Measurements from ENCODE around the gene ACTR3C.
A peak's percentile ranks its signal among the peaks of the same experiment; 100 is the strongest.

The ACTR3C gene

DNA sequence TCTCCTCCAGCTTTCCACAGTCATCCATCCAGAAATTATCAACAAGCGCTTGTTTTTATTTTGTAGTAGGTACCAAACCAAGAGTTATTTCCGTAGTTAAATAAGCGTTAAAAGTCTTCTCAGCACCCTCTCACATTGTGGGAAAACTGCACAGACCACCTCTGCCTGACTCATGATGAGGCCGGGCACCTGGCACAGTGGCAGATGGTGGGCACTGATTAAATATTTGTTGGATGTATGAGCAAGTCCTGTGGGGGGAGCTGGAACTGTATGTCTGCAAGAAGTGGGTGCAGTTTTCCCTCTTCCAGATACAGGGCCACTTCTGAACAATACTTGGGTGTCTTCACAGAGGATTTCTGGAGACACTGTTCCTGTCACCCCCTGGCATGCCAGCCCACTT lies 40.0 kb upstream of the ACTR3C start:
- H3K27me3 Mint-ChIP-seq = no peaks in the 10 kb centered on the region
- no peak for ATAC-seq
- no peak overlapping the region for H3K4me3 Mint-ChIP-seq
- DNase-seq = no peak
- peaks cover 54% of the 10 kb centered on the region for H3K4me1 Mint-ChIP-seq
- no peak overlapping the region for H3K27ac Mint-ChIP-seq
- H3K9me3 Mint-ChIP-seq = peaks cover 7 to 9% of the 10 kb centered on the region in 2 donors

DNA sequence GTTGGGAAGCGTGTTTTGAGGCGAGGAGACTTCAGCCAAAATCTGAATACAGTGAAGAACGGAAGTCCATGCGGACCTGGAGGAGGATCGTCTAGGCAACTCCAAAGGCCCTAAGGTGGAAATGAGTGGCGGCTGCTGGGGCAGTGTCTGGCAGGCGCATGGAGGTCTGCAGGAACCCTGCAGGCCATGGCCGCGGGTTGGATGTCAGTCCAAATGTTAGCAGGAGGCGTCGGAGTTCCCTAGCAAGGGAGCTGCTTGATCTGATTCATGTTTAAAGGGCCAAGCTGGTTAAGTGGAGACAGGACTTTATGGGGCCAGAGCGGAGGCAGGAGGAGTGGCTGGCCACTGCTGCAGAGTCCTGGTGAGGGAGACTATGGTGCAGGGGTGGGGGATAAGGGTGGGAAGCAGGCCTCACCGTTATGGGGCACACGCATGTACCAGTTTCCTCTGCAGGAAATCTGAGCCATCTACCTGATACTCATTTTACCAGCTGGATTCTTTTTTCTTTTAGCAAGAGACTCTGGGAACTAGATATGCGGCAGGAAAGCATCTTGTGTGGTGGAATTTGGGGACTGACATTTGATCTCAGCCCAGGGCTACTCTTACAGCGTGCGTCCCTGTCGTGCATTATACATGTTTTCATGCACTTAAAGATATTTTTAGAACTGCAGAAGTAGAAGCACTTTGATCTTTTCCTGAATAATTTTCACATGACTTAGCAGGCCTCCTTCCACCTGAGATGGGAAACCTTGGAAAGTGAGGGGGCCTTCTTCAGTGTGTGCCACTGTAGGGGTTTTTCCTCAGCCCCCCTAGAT lies 38.7 kb upstream of the ACTR3C start:
- Mint-ChIP-seq H3K27ac (no peak overlapping the region), H3K4me1 (peaks cover 56% of the 10 kb centered on the region), H3K27me3 (no peaks in the 10 kb centered on the region), H3K4me3 (no peak overlapping the region), H3K9me3 (peaks cover 7 to 9% of the 10 kb centered on the region in 2 donors)
- ATAC-seq = no peak
- DNase-seq = no peak

DNA sequence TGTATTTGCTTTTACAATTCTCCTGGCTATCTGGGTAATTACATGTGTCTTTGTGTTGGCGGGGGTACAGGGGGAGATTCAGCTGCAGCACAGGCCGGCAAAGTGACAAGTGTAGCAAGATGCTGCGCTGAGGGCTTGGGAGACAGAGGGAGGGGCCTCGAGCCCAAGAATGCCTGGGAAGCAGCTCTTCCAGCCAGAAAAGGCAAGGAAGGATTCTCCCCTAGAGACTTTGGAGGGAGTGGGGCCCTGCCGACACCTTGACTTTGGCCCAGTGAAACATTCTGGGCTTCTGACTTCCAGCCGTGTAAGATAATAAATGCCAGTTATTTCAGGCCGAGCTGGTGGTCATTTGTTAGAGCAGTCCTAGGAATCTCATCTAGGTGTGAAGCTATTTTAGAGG lies 38.1 kb upstream of the ACTR3C start:
- Mint-ChIP-seq H3K9me3 (peaks cover 7 to 9% of the 10 kb centered on the region in 2 donors), H3K27me3 (no peaks in the 10 kb centered on the region), H3K4me1 (peaks cover 57% of the 10 kb centered on the region), H3K4me3 (no peak overlapping the region), H3K27ac (no peak overlapping the region)
- DNase-seq (no peak), ATAC-seq (no peak)

DNA sequence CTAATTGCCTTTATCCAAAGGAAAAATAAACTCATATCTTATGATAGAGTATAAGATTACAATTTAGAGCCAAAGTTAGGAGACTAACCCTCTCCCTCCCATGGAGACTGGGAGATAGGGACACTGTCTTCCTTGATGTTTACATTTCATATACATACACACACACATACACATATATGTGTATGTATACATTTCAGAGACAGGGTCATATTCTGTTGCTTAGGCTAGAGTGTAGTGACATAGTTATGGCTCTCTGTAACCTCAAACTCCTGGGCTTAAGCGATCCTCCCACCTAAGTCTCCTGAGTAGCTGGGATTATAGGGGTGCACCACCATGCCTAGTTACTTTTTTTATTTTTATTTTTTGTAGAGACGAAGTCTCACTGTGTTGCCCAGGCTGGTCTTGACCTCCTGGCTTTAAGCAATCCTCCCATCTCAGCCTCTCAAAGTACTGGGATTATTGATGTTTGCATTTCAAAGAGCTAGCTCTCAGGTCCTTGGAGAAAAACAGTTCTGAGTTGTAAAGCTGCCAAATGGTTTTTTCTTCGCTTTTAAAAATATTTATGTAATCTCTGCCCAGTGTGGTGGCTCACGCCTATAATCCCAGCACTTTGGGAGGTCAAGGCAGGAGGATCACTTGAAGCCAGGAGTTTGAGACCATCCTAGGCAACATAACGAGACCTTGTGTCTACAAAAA lies 37.2 kb upstream of the ACTR3C start:
- ATAC-seq = no peak
- peaks cover 53% of the 10 kb centered on the region for H3K4me1 Mint-ChIP-seq
- DNase-seq = no peak
- H3K27ac Mint-ChIP-seq = peak overlapping the region in 1 of 2 donors; percentile 5
- H3K9me3 Mint-ChIP-seq = peaks cover 7 to 9% of the 10 kb centered on the region in 2 donors
- peak overlapping the region in 1 of 2 donors; percentile 5 for H3K4me3 Mint-ChIP-seq
- no peaks in the 10 kb centered on the region for H3K27me3 Mint-ChIP-seq

DNA sequence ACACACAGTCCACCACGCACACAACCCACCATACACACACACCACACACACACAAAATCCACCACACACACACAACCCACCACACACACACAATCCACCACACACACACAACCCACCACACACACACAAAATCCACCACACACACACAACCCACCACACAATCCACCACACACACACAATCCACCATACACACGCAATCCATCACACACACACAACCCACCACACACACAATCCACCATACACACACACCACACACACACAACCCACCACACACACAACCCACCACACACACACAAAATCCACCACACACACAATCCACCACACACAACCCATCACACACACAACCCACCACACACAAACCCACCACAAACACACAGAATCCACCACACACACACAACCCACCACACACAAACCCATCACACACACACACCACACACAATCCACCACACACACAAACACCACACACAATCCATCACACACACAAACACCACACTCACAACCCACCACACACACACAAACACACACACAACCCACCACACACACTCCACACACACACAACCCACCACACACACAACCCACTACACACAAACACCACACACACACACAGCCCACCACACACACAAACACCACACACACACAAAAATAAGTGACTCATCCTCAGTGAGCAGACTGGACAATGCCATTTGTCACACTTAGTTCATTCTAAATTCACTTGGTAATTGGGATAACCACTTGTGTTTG lies 36.4 kb upstream of the ACTR3C start:
- H3K4me1 Mint-ChIP-seq = peaks cover 50% of the 10 kb centered on the region
- DNase-seq (peak in 1 of 2 donors; percentile 5), ATAC-seq (no peak)
- H3K27ac Mint-ChIP-seq = peak overlapping the region; percentile 5 to 74
- H3K9me3 Mint-ChIP-seq = peaks cover 7 to 9% of the 10 kb centered on the region in 2 donors
- no peaks in the 10 kb centered on the region for H3K27me3 Mint-ChIP-seq
- peak overlapping the region in 1 of 2 donors; percentile 5 for H3K4me3 Mint-ChIP-seq

DNA sequence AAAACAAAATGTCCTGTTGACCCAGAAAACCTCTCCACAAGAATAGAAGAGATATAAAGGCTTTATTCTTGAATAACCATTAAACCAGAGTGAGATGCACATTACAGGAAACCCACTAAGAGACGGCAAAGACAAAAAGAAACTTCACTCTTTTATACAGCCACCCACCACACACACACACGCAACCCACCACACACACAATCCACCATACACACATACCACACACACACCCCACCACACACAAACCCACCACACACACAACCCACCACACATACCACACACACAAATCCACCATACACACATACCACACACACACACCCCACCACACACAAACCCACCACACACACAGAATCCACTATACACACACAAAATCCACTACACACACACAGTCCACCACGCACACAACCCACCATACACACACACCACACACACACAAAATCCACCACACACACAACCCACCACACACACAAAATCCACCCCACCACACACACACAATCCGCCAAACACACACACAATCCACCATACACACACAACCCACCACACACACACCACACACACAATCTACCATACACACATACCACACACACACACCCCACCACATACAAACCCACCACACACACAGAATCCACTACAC lies 35.8 kb upstream of the ACTR3C start:
- Mint-ChIP-seq H3K27me3 (no peaks in the 10 kb centered on the region), H3K4me3 (no peak overlapping the region), H3K27ac (peak overlapping the region; percentile 9 to 70), H3K9me3 (peaks cover 7 to 9% of the 10 kb centered on the region in 2 donors), H3K4me1 (peaks cover 47% of the 10 kb centered on the region)
- DNase-seq (peak in 1 of 2 donors; percentile 18), ATAC-seq (peak; percentile 39)

DNA sequence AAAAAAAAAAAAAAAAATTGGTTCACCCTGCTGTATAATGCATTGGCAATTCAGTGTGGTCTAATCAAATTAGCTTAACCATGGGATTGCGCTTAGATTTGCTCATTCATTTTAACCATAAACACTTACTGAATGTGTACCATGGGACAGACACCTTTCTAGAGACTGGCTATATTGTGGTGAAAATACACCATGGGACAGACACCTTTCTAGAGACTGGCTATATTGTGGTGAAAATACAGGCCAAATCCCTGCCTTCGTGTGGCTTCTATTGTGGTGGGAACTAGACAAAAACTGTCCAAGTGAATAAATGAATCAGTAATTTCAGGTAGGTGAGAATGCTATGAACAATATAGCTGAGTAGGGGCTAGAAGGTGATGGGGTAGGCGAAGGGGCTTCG lies 35.1 kb upstream of the ACTR3C start:
- peaks cover 7 to 9% of the 10 kb centered on the region in 2 donors for H3K9me3 Mint-ChIP-seq
- ATAC-seq (peak; percentile 74), DNase-seq (peak in 1 of 2 donors; percentile 57)
- H3K4me3 Mint-ChIP-seq = peak overlapping the region; percentile 72 to 79
- peaks cover 42% of the 10 kb centered on the region for H3K4me1 Mint-ChIP-seq
- no peaks in the 10 kb centered on the region for H3K27me3 Mint-ChIP-seq
- H3K27ac Mint-ChIP-seq = peak overlapping the region; percentile 10 to 51

DNA sequence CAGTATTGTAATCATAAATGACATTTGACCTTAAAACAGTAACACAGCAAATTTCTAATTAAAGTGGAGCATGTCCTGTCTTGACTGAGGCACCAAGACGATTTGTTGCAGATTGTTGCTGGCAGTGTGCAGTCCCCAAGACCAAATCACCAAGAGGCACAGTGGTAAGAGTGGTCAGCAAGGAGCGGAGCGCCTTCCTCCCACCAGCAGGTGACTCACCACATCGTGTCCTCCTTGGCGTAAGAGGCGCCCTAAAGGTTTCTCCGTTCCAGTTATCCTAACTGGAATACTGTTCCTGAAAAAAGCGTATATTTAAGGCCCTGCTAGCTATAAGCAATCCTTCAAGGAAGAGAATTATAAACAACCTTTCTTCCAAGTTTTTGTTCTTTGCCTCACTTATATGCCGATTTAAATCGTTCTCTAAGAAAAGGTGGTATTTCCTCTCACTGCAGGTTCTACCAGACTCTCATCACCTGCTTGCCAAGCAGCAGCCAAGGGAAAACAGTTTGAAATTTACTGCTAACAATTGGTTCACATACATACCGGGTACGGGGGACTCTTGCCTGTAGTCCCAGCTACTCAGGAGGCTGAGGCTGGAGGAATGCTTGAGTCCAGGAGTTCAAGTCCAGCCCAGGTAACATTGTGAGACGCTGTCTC lies 34.6 kb upstream of the ACTR3C start:
- Mint-ChIP-seq H3K27ac (peak overlapping the region; percentile 51 to 80), H3K27me3 (no peaks in the 10 kb centered on the region), H3K4me3 (peak overlapping the region; percentile 72 to 79), H3K4me1 (peaks cover 42% of the 10 kb centered on the region), H3K9me3 (peaks cover 7 to 9% of the 10 kb centered on the region in 2 donors)
- ATAC-seq = peak; percentile 34
- peak in 1 of 2 donors; percentile 7 for DNase-seq

DNA sequence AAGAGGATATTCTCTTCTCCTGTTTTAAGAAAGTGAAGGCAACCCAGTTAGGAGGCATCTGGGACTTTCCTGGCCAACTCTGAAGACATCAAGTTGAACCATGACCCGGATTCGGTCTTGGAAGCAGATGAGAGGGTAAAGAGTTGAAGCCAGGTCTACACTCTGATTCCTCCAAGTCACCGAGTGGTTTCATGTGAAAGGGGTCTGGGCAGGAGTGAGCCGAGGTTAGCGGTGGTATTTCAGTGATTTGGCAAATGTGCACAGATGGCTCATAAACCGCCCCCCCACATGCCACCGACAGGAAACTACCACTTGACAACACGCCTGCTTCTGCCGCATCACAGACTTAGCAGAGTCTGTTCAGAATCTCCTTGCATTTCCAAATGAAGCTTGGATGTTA lies 33.9 kb upstream of the ACTR3C start:
- DNase-seq = peak; percentile 54 to 71
- Mint-ChIP-seq H3K27me3 (no peaks in the 10 kb centered on the region), H3K4me1 (peaks cover 42% of the 10 kb centered on the region), H3K4me3 (peak overlapping the region; percentile 72 to 79), H3K9me3 (peaks cover 7 to 9% of the 10 kb centered on the region in 2 donors), H3K27ac (peak overlapping the region in 1 of 2 donors; percentile 80)
- peak; percentile 82 for ATAC-seq

DNA sequence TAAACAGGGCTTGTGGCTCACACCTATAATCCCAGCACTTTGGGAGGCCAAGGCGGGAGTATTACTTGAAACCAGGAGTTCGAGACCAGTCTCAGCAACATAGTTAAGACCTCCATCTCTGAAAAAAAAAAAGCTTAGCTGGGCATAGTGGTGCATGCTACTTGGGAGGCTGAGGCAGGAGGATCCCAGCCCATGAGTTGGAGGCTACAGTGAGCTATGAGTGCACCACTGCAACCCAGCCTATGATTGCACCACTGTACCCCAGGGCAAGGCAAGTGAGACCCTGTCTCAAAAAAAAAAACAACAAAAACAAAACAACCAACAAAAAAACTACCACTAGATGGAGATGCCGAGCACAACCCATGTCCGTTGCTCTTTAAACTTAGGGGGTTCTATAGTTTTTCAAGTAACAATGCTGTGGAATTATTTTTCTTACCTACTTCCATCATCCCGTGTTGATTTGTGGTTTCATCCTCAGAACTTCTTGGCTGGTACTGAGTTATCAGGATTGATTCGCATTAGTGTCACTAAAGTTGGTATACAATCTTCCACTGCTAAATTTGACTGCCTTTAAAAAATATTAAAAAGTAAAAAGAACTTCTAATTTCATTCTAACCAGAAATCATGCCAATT lies 33.0 kb upstream of the ACTR3C start:
- Mint-ChIP-seq H3K27ac (peak overlapping the region in 1 of 2 donors; percentile 14), H3K4me3 (peak overlapping the region; percentile 9 to 39), H3K27me3 (no peaks in the 10 kb centered on the region), H3K4me1 (peaks cover 42% of the 10 kb centered on the region), H3K9me3 (peaks cover 7 to 9% of the 10 kb centered on the region in 2 donors)
- DNase-seq (no peak), ATAC-seq (no peak)

DNA sequence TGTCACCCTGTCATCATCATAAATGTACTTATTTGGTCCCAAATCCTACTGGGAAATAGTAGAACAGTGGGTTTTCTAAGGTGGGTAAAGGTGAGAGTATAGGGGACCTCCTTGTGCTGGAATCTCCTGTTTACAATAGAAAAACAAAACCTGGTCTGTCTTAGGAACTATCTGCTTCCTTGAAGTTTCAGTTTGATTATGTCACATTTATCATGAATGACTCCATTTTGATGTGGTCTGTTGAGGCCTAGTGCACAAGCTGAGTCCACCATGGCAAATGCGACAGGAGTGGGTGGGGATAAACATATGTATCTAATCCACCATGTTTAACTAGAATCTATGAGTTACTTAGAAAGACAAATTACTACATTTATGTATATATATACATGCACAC lies 32.3 kb upstream of the ACTR3C start:
- Mint-ChIP-seq H3K4me3 (no peak overlapping the region), H3K9me3 (peaks cover 7 to 9% of the 10 kb centered on the region in 2 donors), H3K27ac (no peak overlapping the region), H3K4me1 (peaks cover 42% of the 10 kb centered on the region), H3K27me3 (no peaks in the 10 kb centered on the region)
- ATAC-seq = no peak
- DNase-seq = no peak

DNA sequence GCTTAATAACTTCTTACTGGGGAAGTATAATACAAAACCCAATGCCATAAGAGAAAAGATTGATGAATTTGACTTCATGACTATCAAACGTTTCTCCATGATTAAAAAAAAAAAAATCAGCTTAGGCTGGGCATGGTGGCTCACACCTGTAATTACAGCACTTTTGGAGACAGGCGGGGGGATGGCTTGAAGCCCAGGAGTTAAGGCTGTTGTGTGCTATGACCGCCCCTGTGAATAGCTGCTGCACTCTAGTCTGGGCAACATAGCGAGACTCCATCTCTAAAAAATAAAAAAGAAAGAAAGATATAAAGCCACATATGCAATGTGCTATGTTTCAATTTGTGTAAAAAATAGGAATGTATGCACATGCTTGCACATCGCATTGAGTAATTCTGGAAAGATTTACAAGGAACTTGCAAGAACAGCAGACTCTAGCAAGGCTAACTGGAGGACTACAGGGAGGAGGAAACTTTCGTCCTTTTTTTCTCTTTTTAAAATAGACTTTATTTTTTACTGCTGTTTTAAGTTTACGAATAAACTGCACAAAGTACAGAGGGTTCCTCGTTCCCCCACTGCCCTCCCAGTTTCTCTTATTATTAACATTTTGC lies 28.3 kb upstream of the ACTR3C start:
- DNase-seq (no peak), ATAC-seq (no peak)
- peaks cover 1% of the 10 kb centered on the region for H3K27me3 Mint-ChIP-seq
- H3K9me3 Mint-ChIP-seq = no peaks in the 10 kb centered on the region
- peaks cover 7% of the 10 kb centered on the region for H3K4me1 Mint-ChIP-seq
- no peak overlapping the region for H3K4me3 Mint-ChIP-seq
- no peak overlapping the region for H3K27ac Mint-ChIP-seq

DNA sequence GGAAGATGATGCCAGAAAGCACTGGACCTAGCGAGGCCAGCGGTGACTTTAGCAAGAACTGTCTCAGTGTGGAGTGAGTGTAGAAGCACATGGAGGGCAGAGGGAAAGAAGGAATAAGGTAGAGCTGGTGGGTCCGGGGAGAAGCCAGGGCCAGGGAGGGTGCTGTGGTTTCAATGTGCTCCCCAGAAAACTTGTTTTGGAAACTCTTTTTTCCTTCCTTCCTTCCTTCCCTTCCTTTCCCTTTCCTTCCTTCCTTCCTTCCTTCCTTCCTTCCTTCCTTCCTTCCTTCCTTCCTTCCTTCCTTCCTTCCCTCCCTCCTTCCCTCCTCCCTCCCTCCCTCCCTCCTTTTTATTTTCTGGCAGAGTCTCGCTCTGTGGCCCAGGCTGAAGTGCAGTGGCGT lies 23.6 kb upstream of the ACTR3C start:
- ATAC-seq (no peak), DNase-seq (no peak)
- Mint-ChIP-seq H3K4me1 (peaks cover 3% of the 10 kb centered on the region), H3K4me3 (no peak overlapping the region), H3K9me3 (peaks cover 0 to 8% of the 10 kb centered on the region in 2 donors), H3K27ac (no peak overlapping the region), H3K27me3 (peaks cover 29% of the 10 kb centered on the region)

DNA sequence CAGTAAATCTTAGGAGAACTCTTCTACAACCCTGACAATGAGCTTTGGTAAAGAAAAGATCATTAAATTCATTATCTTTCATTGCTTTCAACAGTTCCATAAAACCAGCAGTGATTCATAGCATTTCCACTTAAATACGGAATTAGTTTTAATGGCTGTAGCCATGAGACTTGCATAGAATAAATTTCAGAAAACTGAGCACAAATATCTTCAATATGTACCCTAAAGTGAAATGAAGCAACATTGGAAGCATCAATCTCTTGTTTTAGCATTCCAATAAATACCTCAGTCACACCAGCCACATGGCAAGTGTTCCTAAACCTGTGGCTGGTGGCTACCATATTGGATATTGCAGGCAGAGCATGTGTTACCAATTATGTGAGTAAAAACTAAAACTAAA lies 21.7 kb upstream of the ACTR3C start:
- peaks cover 48% of the 10 kb centered on the region for H3K27me3 Mint-ChIP-seq
- DNase-seq (no peak), ATAC-seq (no peak)
- peaks cover 21% of the 10 kb centered on the region for H3K4me1 Mint-ChIP-seq
- H3K9me3 Mint-ChIP-seq = peaks cover 0 to 8% of the 10 kb centered on the region in 2 donors
- H3K4me3 Mint-ChIP-seq = no peak overlapping the region
- no peak overlapping the region for H3K27ac Mint-ChIP-seq

Measured in stimulated activated naive CD8-positive, alpha-beta T cell treated with anti-CD3 and anti-CD28 coated beads, Interleukin-15, amount 100 ng/mL, for 72 hours (primary cell).